ENCODE measurements around the gene TMEM119.
"Not testable (repeated sequence)": the region's sequence is repeated elsewhere in the genome, so short reads cannot be mapped to it uniquely, and the experiment has no call there.

TMEM119 gene

DNA sequence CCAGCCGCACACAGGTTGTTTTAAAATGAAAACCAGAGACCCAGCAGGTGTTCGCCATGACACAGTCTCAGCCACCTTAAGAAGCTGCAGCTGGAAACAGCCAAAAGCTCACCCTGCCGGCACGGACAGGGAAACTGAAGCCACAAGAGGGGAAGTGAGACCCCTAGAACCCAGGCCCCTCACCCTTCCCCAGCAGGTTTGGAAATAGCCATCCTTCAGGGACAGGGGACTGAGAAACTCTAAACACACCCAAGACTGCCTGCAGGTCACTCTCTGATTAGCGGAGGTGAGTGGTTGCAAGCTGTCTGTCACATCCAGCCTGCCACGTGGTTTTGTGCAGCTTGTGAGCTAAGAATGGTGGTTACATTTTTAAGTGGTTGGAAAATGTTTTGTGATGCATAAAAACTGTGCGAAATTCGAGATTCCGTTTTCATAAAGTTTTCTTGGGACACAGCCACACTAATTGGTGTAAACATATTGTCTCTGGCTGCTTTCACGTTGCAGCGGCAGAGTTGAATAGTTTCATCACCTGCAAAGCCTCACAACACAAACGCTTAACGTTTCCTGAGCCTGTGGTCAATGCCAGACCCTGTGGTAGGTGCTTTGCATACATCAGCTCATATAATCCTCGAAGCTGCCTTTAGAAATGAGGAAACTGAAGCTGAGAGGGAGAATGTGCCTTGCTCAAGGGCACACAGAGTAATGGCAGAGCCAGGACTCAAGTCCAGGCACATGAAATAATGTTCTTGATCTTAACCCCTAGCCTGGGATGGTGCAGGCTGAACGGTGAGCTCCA lies 37.5 kb upstream of the TMEM119 start:
- in situ Hi-C loops (cut with HindIII; ENCODE audit: low sequenced_read_pairs), result no loop called here

GRCh38 chr12:108634341-108634751 lies 36.5 kb upstream of the TMEM119 start:
- in situ Hi-C loops (cut with HindIII; ENCODE audit: low sequenced_read_pairs), result no loop called here

- in situ Hi-C loops (cut with HindIII; ENCODE audit: low sequenced_read_pairs), result no loop called here
Measured at GRCh38 chr12:108633534-108634248, 35.8 kb upstream of the TMEM119 start, which contains the start of gene SELPLG. SELPLG (minus strand) TSS chr12:108633894; CDS start chr12:108624307, 9,587 bp downstream.

DNA sequence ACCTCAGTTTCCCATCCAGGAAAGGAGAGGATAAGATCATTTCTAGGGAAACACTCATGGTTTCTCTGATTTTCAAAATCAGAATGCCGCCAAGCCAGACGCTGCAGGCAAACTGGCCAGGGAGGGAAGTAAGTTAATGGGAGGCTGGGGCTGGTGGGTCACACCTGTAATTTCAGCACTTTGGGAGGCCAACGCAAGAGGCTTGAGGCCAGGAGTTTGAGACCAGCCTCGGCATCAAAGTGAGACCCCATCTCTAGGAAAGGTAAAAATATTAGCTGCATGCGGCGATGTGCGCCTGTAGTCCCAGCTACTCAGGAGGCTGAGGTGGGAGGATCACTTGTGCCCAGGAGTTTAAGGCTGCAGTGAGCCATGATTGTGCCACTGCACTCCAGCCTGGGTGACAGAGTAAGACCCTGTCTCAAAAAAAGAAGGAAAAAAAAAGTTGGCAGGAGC lies 35.2 kb upstream of the TMEM119 start:
- in situ Hi-C loops (cut with HindIII; ENCODE audit: low sequenced_read_pairs), result no loop called here

DNA sequence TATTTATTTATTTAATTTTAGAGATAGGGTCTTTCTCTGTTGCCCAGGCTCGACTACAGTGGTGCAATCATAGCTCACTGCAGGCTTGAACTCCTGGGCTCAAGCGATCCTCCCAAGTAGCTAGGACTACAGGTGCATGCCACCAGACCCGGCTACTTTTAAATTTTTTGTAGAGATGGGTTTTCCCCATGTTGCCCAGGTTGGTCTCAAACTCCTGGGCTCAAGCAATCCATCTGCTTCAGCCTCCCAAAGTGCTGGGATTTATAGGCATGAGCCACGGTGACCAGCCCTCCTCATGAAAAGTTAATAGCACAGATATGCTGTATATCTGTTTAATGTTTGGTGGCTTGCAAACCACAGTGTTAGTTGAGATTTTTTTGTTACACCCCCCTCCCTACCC lies 33.4 kb upstream of the TMEM119 start:
- in situ Hi-C loops (cut with HindIII; ENCODE audit: low sequenced_read_pairs), result not testable (repeated sequence)

- in situ Hi-C loops (cut with HindIII; ENCODE audit: low sequenced_read_pairs), result no loop called here
Measured at GRCh38 chr12:108630481-108631207, 32.8 kb upstream of the TMEM119 start.

DNA sequence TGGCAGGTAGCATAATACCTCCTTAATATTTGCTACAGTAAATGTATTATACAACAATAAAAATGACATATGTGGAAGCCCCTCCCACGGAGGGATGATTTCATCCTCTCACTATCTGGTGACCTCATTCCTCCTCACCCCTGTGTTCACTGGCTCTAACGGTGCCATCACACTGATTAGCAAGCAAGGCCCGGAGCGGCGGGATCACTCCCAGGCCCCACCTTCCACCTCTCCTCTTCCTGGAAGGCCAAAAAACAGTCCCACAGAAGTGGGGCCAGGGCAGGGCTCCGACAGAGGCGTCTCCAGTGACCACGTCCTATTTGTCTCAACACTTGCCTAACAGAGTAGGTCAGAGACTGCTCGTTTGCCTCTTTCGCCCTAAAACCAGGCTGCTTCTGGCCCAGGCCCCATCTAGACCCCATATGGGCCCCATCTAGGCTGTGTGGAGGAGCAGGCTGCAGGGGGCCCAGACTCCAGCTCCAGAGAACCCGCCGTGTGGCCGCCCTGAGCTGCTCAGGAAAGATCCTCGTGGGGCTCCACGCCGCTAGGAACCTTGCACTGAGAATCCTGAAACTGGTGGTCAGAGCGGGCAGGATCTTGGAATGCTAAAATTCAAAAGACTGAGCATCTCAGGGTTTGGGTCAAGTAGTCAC lies 32.1 kb upstream of the TMEM119 start:
- in situ Hi-C loops (cut with HindIII; ENCODE audit: low sequenced_read_pairs), result no loop called here

DNA sequence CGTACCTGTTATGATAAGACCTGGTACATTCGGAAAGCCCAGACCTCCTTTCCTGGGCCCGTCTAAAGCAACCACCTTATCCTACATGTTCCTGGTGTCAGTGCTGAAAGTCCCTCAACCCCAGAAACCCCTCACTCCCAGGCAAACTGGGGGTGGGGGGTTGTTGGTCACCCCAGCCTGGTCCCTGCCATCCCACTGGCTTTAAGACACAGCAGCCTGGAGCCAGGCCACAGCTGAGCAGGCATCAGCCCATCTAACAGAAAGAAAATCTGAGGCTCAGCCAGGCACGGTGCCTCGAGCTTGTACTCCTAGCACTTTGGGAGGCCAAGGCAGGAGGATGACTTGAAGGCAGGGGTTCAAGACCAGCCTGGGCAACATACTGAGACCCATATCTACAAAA lies 31.3 kb upstream of the TMEM119 start:
- in situ Hi-C loops (cut with HindIII; ENCODE audit: low sequenced_read_pairs), result no loop called here

DNA sequence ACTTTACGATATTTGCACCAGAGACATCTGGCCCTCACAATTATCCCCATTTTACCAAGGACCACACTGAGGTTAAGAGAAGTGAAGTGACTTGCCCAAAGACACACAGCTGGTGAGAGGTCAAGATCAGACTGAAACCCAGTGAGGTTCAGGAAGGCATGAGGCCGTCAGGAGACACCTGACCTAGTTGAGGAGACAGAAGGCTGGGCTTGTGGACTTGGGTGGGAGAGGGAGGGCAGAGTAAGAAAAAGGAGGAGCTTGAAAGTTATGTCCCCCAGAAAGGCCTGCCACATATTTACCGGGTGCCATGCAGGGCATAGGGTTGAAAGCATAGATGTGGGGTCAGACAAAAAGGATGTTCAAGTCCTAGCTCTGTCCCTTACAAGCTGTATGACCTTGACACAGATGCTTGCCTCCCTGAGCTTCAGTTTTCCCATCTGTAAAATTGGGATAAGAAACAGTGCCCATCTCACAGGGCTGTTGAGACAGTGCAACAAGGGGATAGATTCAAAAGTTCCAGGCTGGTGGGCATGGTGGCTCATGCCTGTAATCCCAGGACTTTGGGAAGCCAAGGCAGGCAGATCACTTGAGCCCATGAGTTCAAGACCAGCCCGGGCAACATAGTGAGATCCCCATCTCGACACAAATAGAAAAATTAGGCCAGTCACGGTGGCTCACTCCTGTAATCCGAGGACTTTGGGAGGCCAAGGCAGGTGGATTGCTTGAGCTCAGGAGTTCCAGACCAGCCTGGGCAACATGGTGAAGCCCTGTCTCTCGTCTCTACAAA lies 29.4 kb upstream of the TMEM119 start:
- in situ Hi-C loops (cut with HindIII; ENCODE audit: low sequenced_read_pairs), result no loop called here

DNA sequence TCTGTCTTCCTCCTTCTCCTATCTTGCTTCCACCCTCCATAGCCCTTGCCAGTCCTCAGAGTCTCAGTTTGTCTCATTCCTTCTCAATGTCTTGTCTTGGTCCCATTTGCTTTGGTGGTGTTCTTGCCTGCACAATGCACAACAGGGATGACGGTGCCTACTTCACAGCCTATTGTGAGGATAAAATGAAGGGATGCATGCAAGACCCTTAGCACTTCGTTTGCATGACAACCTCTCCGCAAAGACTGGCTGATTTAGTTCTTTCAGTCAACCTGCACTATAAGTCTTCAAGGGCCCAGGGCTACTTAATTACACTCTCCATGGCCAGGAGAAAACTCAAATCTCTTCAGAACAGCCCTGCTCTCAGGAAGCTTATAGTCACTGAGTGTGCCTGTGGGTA lies 27.3 kb upstream of the TMEM119 start:
- in situ Hi-C loops (cut with HindIII; ENCODE audit: low sequenced_read_pairs), result no loop called here

- in situ Hi-C loops (cut with HindIII; ENCODE audit: low sequenced_read_pairs), result no loop called here
Measured at GRCh38 chr12:108623577-108623976, 25.7 kb upstream of the TMEM119 start.

DNA sequence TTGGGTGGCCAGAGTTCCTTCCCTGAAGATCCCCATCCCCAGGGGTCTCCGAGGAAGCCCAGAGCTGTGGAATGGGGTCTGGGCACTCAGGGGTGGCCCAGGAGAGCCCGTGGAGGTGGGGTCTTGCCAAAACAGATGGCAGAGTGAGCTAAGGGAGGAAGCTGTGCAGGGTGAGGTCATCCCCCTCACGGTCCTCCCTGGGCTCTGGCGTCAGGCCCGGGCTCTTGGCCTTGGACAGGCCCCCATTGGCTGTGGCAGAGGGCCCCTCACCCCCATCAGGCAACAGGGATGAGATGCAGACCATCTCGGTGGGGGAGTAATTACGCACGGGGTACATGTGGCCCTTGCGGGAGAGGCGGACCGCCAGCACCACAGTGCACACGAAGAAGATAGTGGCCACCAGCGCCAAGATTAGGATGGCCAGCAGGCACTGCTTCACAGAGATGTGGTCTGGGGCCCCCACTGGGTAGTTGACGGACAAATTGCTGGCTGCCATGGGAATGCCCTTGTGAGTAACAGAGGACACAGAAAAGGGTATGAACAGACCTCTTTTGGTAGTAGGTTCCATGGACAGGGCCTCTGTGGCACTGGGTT lies 25.1 kb upstream of the TMEM119 start:
- in situ Hi-C loops (cut with HindIII; ENCODE audit: low sequenced_read_pairs), result no loop called here

DNA sequence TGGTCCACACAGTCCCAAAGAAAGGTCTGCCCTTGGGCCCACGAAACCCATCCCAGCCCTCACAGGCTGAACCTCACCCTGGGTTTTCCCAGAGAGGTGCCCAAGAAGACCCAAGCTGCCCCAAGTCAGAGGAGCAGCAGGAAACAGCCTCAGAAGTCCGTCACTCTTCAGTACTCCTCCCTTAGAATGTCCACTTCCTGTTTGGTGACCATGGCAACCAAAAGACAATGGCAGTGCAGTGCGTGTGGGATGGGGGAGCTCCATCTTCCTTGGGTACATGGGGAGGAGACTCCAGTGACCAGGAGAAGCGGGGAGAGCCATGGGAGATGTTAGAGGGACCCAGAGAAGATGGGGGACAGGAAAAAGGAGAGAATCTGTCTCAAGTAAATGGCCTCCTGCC lies 24.5 kb upstream of the TMEM119 start:
- in situ Hi-C loops (cut with HindIII; ENCODE audit: low sequenced_read_pairs), result no loop called here

GRCh38 chr12:108621161-108621560 lies 23.3 kb upstream of the TMEM119 start:
- in situ Hi-C loops (cut with HindIII; ENCODE audit: low sequenced_read_pairs), result no loop called here

DNA sequence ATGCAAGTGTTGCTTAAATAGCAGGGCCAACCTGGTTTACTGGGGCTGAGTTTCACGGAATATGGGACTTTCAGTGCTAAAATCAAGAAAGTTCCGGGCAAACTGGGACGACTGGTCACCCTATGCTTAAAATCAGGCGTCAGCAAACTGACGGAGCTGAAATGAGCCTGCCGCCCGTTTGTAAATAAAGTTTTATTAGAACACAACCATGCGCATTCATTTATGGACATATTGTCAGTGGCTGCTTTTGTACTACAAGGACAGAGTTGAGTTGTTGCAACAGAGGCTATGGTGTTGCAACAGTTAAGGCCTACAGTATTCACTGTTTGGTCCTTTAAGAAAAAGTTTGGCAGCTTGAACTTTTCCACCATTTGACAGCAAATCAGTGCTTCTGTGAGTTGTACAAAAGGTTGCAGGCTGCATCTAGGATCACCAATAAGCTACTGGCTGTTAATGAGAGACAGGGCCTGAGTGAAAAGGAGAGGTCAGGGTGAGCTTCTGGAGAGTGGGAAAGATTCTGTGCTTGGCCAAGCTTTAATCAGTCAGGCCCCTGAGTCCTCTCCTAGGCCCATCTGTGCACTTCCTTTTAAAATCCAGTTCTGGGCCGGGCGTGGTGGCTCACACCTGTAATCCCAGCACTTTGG lies 22.5 kb upstream of the TMEM119 start:
- in situ Hi-C loops (cut with HindIII; ENCODE audit: low sequenced_read_pairs), result no loop called here

DNA sequence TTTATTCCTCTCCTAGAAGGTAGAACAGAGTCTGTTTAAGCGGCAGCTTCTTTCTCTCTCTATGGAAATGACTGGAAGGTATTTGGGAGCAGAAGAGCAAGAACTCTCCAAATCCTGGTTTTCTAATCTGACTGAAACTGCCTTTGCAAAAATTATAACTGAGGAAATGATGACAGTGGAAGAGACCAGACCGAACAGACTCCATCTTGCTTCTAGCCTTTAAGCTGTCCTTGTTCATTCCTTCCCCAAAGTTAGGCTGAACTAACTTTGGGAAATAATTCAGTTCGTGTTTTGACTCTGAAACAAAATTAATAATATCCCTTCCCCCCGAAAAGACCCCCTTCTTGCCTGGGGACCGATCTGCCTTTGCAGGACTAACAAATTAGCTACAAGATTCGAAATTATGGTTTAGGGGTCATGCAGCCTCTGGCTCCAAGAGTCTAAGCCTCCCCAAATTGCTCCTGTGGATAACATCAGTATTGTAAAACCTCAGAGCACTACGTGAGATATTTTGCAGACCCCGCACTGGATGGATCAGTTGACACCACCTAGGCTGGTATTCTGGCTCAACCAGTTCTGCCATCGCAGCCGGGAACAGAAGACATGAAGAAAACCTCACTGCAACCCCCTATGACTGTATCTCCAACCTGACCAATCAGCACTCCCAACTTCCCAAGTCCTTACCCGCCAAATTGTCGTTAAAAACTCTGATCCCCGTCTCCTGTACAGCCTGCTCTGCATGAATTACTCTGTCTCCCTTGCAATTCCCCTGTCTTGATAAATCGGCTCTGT lies 21.7 kb upstream of the TMEM119 start:
- in situ Hi-C loops (cut with HindIII; ENCODE audit: low sequenced_read_pairs), result no loop called here

GRCh38 chr12:108618953-108619274 lies 21.0 kb upstream of the TMEM119 start:
- in situ Hi-C loops (cut with HindIII; ENCODE audit: low sequenced_read_pairs), result not testable (repeated sequence)

- in situ Hi-C loops (cut with HindIII; ENCODE audit: low sequenced_read_pairs), result no loop called here
Measured at GRCh38 chr12:108618079-108618952, 20.4 kb upstream of the TMEM119 start.

Data from DLD1 (cell line).